Measurements from ENCODE around the gene SARM1. TPM values are rescaled to one million over a fixed set of nuclear protein-coding genes. Genes with fewer than 3 reads are reported as not detected.

The SARM1 gene
- total RNA-seq, 3 donors from 2014 or later (not counting 1 experiment from before 2014, with no cell fraction given), result 25.7 to 33.0 (median 26.2) TPM

DNA sequence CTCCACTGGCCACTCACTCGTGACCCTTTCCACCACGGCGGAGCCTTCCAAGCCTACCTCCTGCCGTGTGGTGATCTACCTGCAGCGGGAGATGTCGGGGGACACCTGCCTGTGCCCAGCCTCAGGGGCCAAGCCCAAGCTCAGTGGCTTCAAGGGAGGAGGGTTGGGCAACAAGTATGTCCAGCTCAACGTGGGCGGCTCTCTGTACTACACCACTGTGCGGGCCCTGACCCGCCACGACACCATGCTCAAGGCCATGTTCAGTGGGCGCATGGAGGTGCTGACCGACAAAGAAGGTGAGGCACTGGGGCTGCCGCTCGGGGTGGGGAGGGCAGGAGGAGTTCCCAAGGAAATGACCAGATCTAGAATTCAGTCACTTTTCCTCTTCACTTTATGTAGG, 32.1 kb upstream of the SARM1 start:
- no peaks in the 10 kb centered on the region for H3K36me3 Mint-ChIP-seq

DNA sequence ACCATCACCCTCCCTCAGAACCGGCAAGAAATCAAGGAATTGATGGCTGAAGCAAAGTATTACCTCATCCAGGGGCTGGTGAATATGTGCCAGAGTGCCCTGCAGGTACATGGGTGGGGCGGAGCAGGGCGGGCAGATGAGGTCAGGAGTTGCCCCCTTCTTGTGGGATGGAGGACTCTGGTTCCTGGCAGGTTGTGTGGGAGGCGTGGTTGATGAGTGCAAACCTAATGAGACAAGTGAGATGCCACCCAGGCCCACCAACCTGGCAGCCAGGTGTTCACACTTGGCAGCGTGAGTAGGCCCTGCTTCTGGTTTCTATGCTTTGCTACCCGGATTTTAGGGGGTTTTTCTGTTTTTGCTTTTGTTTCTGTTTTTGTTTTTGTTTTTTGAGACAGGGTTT, 31.1 kb upstream of the SARM1 start:
- Histone ChIP-seq H3K36me3 (ENCODE audit: control insufficient read depth, insufficient read depth, low read length) (peaks cover 40% of the 10 kb centered on the region), H3K9me3 (ENCODE audit: control insufficient read depth, insufficient read depth, low read length) (no peaks in the 10 kb centered on the region), H3K27me3 (ENCODE audit: control insufficient read depth, insufficient read depth, low read length) (no peaks in the 10 kb centered on the region), H3K4me1 (ENCODE audit: control insufficient read depth, insufficient read depth, low read length) (peaks cover 10% of the 10 kb centered on the region), H3K4me3 (ENCODE audit: low read length) (no peak overlapping the region), H3K27ac (ENCODE audit: low read length) (no peak overlapping the region)
- no peaks in the 10 kb centered on the region for H3K9me3 Mint-ChIP-seq
- TF ChIP-seq, protein P1, sequence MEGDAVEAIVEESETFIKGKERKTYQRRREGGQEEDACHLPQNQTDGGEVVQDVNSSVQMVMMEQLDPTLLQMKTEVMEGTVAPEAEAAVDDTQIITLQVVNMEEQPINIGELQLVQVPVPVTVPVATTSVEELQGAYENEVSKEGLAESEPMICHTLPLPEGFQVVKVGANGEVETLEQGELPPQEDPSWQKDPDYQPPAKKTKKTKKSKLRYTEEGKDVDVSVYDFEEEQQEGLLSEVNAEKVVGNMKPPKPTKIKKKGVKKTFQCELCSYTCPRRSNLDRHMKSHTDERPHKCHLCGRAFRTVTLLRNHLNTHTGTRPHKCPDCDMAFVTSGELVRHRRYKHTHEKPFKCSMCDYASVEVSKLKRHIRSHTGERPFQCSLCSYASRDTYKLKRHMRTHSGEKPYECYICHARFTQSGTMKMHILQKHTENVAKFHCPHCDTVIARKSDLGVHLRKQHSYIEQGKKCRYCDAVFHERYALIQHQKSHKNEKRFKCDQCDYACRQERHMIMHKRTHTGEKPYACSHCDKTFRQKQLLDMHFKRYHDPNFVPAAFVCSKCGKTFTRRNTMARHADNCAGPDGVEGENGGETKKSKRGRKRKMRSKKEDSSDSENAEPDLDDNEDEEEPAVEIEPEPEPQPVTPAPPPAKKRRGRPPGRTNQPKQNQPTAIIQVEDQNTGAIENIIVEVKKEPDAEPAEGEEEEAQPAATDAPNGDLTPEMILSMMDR (IDR thresholded peaks at IDR 0.05), result no peak
- intact Hi-C loops (cut with micrococcal nuclease), result no loop called here
- peaks cover 12 to 27% of the 10 kb centered on the region in 2 donors for H3K4me1 Mint-ChIP-seq
- DNase-seq (no peak), ATAC-seq (no peak)
- no peak overlapping the region for H3K4me3 Mint-ChIP-seq
- WGBS (ENCODE audit: insufficient coverage), result 93% methylated on average over 6 of the region's 6 CpGs
- no peaks in the 10 kb centered on the region for H3K36me3 Mint-ChIP-seq
- no peak overlapping the region for H3K27ac Mint-ChIP-seq
- H3K27me3 Mint-ChIP-seq (ENCODE audit: low read depth in 2 of 2), result no peaks in the 10 kb centered on the region

More for the DNA sequence above, 32.1 kb upstream of the SARM1 start:
- Mint-ChIP-seq H3K9me3 (no peaks in the 10 kb centered on the region), H3K4me3 (no peak overlapping the region), H3K27me3 (ENCODE audit: low read depth in 2 of 2) (no peaks in the 10 kb centered on the region), H3K4me1 (peaks cover 18 to 36% of the 10 kb centered on the region in 2 donors), H3K27ac (no peak overlapping the region)
- intact Hi-C loops (cut with micrococcal nuclease), result loop anchor here (10.0 kb wide), 1 partner anchor 375 kb away; the partner anchor contains the start of genes PROCA1, RAB34 and RPL23A
- ATAC-seq (no peak), DNase-seq (no peak)
- Histone ChIP-seq H3K9me3 (ENCODE audit: control insufficient read depth, insufficient read depth, low read length) (no peaks in the 10 kb centered on the region), H3K4me1 (ENCODE audit: control insufficient read depth, insufficient read depth, low read length) (peaks cover 17% of the 10 kb centered on the region), H3K27ac (ENCODE audit: low read length) (no peak overlapping the region), H3K4me3 (ENCODE audit: low read length) (no peak overlapping the region), H3K36me3 (ENCODE audit: control insufficient read depth, insufficient read depth, low read length) (peaks cover 33% of the 10 kb centered on the region), H3K27me3 (ENCODE audit: control insufficient read depth, insufficient read depth, low read length) (no peaks in the 10 kb centered on the region)
- WGBS (ENCODE audit: insufficient coverage), result 96% methylated on average over 13 of the region's 15 CpGs
- TF ChIP-seq, protein P1 (IDR thresholded peaks at IDR 0.05), result no peak

DNA sequence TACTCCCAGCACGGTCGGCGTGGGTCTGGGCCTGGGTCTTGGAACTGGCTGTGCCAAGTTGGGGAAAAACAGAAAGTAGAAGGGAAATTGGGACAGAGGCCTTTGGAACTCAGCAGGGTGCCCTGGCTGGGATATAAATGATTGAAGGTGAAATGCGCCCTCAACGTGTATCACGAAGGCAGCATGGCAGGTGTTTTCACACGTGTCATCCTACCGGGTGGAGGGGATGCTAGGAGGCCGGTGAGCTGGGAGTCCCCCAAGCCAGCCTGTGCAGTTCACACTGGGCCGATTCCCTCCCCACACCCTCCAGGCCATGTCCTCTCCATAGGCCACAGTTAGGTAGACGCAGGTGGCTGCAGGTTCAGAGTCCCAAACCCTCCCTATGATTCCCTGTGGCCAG, 30.0 kb upstream of the SARM1 start:
- TF ChIP-seq, protein P1 (IDR thresholded peaks at IDR 0.05), result no peak
- Mint-ChIP-seq H3K27me3 (ENCODE audit: low read depth in 2 of 2) (no peaks in the 10 kb centered on the region), H3K9me3 (no peaks in the 10 kb centered on the region), H3K27ac (no peak overlapping the region), H3K4me1 (peaks cover 8 to 18% of the 10 kb centered on the region in 2 donors), H3K36me3 (no peaks in the 10 kb centered on the region), H3K4me3 (no peak overlapping the region)
- Histone ChIP-seq H3K4me3 (ENCODE audit: low read length) (no peak overlapping the region), H3K27me3 (ENCODE audit: control insufficient read depth, insufficient read depth, low read length) (no peaks in the 10 kb centered on the region), H3K36me3 (ENCODE audit: control insufficient read depth, insufficient read depth, low read length) (peaks cover 51% of the 10 kb centered on the region), H3K27ac (ENCODE audit: low read length) (no peak overlapping the region), H3K4me1 (ENCODE audit: control insufficient read depth, insufficient read depth, low read length) (peaks cover 2% of the 10 kb centered on the region), H3K9me3 (ENCODE audit: control insufficient read depth, insufficient read depth, low read length) (no peaks in the 10 kb centered on the region)
- ATAC-seq (no peak), DNase-seq (no peak)
- intact Hi-C loops (cut with micrococcal nuclease), result no loop called here
- 95% methylated on average over 11 of the region's 11 CpGs for WGBS (ENCODE audit: insufficient coverage)

DNA sequence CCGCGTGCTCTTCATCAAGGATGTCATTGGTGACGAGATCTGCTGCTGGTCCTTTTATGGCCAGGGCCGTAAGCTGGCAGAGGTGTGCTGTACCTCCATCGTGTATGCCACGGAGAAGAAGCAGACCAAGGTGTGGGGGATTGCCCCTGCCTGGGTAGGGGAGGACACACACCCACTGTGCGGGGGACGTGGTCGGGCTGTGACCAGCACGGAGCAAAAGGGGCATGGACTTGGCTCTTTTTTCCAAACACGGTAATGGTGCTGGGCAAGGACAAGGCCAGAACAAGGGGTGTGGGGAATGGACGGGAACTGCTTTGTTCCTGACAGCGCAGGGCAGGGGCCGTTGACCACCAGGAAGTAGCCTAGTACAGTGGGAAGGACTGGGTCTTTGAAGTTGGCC, 29.2 kb upstream of the SARM1 start:
- TF ChIP-seq, protein P1 (IDR thresholded peaks at IDR 0.05), result no peak
- WGBS (ENCODE audit: insufficient coverage), result 97% methylated on average over 14 of the region's 14 CpGs
- H3K27me3 Mint-ChIP-seq (ENCODE audit: low read depth in 2 of 2), result no peaks in the 10 kb centered on the region
- DNase-seq, result no peak
- Histone ChIP-seq H3K27me3 (ENCODE audit: control insufficient read depth, insufficient read depth, low read length) (no peaks in the 10 kb centered on the region), H3K36me3 (ENCODE audit: control insufficient read depth, insufficient read depth, low read length) (peaks cover 59% of the 10 kb centered on the region), H3K4me3 (ENCODE audit: low read length) (no peak overlapping the region), H3K27ac (ENCODE audit: low read length) (no peak overlapping the region), H3K4me1 (ENCODE audit: control insufficient read depth, insufficient read depth, low read length) (no peaks in the 10 kb centered on the region), H3K9me3 (ENCODE audit: control insufficient read depth, insufficient read depth, low read length) (no peaks in the 10 kb centered on the region)
- intact Hi-C loops (cut with micrococcal nuclease), result no loop called here
- ATAC-seq, result no peak
- no peak overlapping the region for H3K4me3 Mint-ChIP-seq
- no peak overlapping the region for H3K27ac Mint-ChIP-seq
- no peaks in the 10 kb centered on the region for H3K36me3 Mint-ChIP-seq
- peaks cover 1 to 12% of the 10 kb centered on the region in 2 donors for H3K4me1 Mint-ChIP-seq
- H3K9me3 Mint-ChIP-seq, result no peaks in the 10 kb centered on the region
